GM10266 (cell line): ENCODE data around the gene SETD3.

Source experiments
- DNase-seq: peaks from one replicate; pipeline ENCODE4 v3.0.0; 2012; ENCODE audit errors: extremely low spot score
- CTCF ChIP-seq: IDR thresholded peaks from 2 replicates; pipeline ENCODE4 v1.5.1; 2012; ENCODE audit warnings: mild to moderate bottlenecking, low read depth; ENCODE audit not compliant: control insufficient read depth, insufficient read depth; ENCODE audit errors: missing control alignments

SETD3 gene

DNA sequence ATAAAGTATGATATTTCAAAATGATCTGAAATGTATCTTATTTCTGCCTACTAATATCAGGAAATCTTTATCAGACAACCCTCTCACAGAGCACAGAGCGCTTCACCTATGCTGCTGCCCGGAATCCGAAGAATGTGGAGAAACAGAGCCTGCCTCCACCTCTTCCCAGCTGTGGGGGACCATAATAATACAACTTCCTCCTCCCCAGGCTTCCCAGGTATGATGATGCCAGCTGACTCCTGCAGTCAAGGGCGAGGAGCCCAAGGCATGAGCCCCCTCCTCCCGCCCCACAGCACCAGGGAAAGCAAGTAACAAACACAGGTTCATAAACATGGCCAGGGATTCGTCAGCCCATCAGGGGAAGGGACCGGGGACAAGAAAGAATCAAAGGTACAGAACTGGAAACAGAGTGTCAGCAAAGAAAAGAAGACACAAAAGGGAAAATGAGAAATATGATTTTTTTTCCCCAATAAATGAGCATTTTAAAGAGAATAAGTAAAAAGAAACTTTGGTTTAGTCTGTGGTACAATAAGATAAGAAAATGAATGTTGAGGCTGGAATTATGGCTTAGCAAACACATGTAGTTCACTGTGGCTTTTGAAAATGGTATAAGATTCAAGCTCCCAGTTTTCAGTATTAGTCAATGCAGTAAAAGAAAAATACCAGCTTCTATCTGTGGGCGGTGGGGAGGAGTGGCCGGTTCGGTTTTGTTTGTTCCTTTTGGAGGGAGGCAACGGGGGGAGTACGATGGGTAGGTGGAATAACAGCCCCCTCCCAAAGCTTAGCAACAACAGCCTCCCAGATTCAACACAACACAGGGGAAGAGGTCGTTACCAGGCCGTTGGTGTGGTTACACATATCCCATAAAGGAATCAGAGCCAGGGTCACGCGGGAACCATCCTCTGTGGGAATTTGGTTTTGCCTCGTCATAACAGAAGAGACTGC, 68.3 kb downstream of the SETD3 start:
- no peak for DNase-seq
- TF ChIP-seq CTCF, result no peak

DNA sequence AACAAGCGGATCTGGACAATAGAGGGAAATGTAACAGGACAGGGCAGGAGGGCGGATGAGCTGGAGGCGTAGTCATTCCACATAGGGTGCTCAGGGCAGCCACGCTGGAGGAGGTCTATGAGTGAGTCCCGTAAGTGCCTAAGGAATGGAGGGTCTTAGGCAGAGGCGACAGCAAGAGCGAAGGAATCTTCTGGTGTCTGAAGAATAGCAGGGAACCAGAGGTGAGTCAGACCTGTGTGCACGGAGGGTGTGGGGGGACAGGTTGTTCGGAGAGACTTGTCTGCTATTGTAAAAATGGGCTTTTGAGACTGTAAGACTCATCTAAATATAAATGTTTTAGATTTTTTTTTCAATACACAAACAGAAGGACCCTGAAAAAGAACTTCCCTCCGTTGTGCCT, 70.6 kb downstream of the SETD3 start:
- no peak for TF ChIP-seq CTCF
- DNase-seq, result no peak

GRCh38 chr14:99408971-99409289, 71.7 kb downstream of the SETD3 start:
- TF ChIP-seq CTCF, result no peak

GRCh38 chr14:99408286-99408970, 72.2 kb downstream of the SETD3 start:
- DNase-seq, result no peak
- no peak for TF ChIP-seq CTCF

More at GRCh38 chr14:99408971-99409289, 71.7 kb downstream of the SETD3 start:
- DNase-seq, result no peak

- TF ChIP-seq CTCF, result no peak
These were observed 73.2 kb downstream of the SETD3 start for GRCh38 chr14:99407416-99407815.

GRCh38 chr14:99402950-99403349, 77.7 kb downstream of the SETD3 start:
- no peak for DNase-seq
- no peak for TF ChIP-seq CTCF

More at GRCh38 chr14:99407416-99407815, 73.2 kb downstream of the SETD3 start:
- DNase-seq, result no peak

GRCh38 chr14:99402285-99402648, 78.4 kb downstream of the SETD3 start:
- DNase-seq, result no peak
- no peak for TF ChIP-seq CTCF
